Thymus (tissue), 11 donors: ENCODE measurements around the gene NDUFA8. TPM values are rescaled to one million over a fixed set of nuclear protein-coding genes. Genes with fewer than 3 reads are reported as not detected.

Experiments used
- DNase-seq, 9 donors: peaks; one replicate each; pipeline ENCODE4 v3.0.0-alpha.2; 2013; ENCODE audit warnings: low spot score in 9 of 9, low read depth in 6 of 9, missing footprints in 1 of 9
- H3K27ac ChIP-seq, 2 donors: one replicate each; pipeline ENCODE4 v1.5.1; 2013; ENCODE audit warnings: control low read depth in 1 of 2, low read depth in 1 of 2, low read length in 1 of 2, mild to moderate bottlenecking in 1 of 2, moderate library complexity in 1 of 2
- H3K27me3 ChIP-seq, 2 donors: one replicate each; pipeline ENCODE4 v1.5.1; 2013; ENCODE audit warnings: low read length in 1 of 2; ENCODE audit not compliant: control insufficient read depth in 2 of 2, insufficient read depth in 1 of 2
- H3K36me3 ChIP-seq, 2 donors: one replicate each; pipeline ENCODE4 v1.5.1; 2013; ENCODE audit warnings: low read length in 1 of 2, mild to moderate bottlenecking in 1 of 2, moderate library complexity in 1 of 2; ENCODE audit not compliant: control insufficient read depth in 2 of 2, insufficient read depth in 2 of 2
- H3K4me1 ChIP-seq, 2 donors: one replicate each; pipeline ENCODE4 v1.5.1; 2013; ENCODE audit warnings: low read length in 2 of 2; ENCODE audit not compliant: control insufficient read depth in 2 of 2, insufficient read depth in 2 of 2
- H3K4me3 ChIP-seq, 2 donors: one replicate each; pipeline ENCODE4 v1.5.1; 2013; ENCODE audit warnings: low read length in 2 of 2, control low read depth in 1 of 2, mild to moderate bottlenecking in 1 of 2
- H3K9me3 ChIP-seq, 2 donors: one replicate each; pipeline ENCODE4 v1.5.1; 2013; ENCODE audit warnings: low read length in 1 of 2, mild to moderate bottlenecking in 1 of 2; ENCODE audit not compliant: control insufficient read depth in 2 of 2, insufficient read depth in 1 of 2
- WGBS: extraction: QIAGEN DNeasy Blood & Tissue Kit; methylation state at CpG from one replicate; pipeline ENCODE4 v1.1.7; 2013; 5-methylcytosine and 5-hydroxymethylcytosine counted together
- polyA plus RNA-seq: library from polyadenylated mRNA; stranded (reverse); fragments of 200-250 nt; gene quantifications from one replicate; pipeline ENCODE4 v1.2.3, GENCODE V29; 2013
- total RNA-seq: library from RNA; stranded (reverse); fragments of 120-200 nt; gene quantifications from one replicate; pipeline ENCODE4 v1.2.4, GENCODE V29; 2013
- donor health status: healthy.

The NDUFA8 gene
- total and polyA plus RNA-seq, 2 donors: 42.8 to 55.9 TPM

DNA sequence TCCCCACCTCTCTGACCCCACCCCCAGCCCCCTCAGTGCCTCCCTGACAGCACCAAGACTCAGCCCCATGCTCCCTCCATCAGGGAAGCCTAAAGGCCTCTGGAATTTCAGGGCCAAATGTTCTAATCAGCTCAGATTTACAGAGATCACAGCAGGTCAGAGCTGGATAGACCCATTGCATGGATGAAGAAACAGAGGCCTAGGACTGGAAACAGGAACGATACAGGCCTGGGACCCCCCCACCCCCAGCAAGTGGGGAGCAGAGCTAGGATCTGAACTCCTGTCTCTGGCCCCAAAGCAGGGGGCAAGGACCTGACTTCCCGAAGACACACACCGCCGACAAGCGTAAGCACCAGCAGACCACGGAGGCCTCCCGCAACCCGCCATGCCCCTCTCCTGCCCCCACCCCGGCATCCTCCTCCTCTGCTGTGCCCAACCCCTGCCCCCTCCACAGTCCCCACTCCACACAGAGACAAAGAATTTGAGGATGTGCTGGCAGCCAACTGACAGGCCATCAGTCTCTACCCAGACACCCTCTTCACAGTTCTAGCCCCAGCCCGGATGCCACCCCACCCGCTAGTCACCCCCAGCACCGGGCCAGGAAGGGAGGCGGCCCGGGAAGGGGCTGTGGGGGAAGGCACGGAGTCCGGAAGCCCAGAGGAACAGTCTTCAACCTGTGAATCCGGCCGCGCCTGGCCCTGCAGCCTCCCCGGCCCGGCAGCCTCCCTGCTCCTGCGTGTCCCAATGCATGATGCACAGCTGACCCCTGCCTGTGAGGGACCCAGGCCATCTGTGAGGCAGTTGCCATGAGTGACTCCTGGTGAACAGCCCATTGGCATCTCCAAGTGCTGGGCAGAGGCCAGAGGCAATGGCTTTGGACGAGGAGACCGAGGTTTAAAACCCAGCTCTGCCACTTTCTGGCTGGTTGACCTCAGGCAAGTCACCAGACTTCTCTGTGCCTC, 31.3 kb downstream of the NDUFA8 start:
- Histone ChIP-seq H3K36me3 (no peaks in the 10 kb centered on the region), H3K27ac (no peak overlapping the region), H3K4me3 (no peak overlapping the region), H3K4me1 (no peaks in the 10 kb centered on the region), H3K9me3 (peaks cover 0 to 3% of the 10 kb centered on the region in 2 donors), H3K27me3 (peaks cover 22 to 88% of the 10 kb centered on the region in 2 donors)
- WGBS: 73% methylated on average over 24 of the region's 24 CpGs
- no peak for DNase-seq

DNA sequence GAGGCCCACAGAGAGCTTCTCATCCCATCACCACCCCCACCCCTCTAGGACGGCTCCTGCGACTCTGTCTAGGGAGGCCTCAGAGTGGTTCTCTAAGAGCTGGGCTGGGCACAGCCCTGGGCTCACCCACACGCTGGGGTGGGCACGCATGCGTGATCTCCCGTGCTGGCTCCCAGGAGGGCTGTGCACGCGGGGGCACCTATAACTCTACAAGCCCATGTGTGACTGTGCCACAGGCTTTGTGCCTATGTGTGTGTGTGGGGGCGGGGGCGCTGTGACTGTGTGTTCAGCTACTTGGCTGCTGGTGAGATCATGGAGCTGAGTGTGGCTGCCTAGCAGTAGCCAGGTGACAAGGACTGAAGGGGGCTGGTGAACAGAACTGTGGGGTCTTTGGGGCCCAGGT, 32.2 kb downstream of the NDUFA8 start:
- H3K27ac ChIP-seq: no peak overlapping the region
- DNase-seq: no peak
- H3K4me3 ChIP-seq: no peak overlapping the region
- 88% methylated on average over 10 of the region's 10 CpGs for WGBS
- H3K4me1 ChIP-seq: peaks cover 0 to 5% of the 10 kb centered on the region in 2 donors
- H3K27me3 ChIP-seq: peaks cover 22 to 80% of the 10 kb centered on the region in 2 donors
- peaks cover 0 to 3% of the 10 kb centered on the region in 2 donors for H3K9me3 ChIP-seq
- H3K36me3 ChIP-seq: no peaks in the 10 kb centered on the region

DNA sequence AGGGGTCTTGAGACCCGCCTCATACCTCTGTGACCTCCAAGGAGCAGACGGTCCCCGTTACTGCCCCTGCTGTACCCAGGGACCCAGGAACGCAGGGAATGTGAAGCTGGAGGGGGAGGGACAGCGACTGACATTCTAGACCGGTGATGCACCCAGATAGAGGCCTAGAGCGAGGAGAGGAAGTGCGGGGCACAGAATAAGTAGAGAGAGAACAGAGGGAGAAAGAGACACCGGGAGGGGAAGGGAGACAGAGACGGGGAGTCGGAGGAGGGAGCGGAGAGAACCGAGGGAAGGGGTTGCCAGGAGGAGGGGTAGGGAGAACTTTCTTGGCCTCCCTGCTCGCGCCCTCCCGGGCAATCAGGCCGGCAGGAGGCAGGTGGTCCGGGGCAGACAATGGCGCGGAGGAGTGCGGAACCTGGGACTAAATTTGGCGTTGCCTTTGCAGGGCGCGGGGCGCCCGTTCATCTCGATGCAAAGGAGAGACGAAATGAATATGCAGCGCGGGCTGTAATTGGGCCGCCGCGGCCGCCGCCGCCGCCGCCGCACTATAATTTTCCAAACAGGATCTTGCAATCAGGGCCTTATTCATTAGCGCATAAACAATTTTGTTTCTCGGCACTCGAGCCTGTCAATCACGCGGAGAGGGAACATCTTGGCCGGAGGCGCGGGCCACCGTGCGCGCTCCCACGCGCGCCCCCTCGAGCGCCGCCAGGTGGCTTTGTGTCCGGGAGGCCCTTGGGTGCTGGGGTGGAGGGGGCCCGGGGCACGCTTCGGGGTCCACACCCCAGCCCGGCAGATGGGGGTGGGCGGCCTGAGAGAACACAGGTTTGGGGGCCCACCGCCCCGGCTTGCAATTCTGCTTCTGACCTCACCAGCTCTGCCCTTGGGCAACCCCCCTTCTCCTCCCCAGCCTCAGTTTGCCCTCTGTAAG, 33.0 kb downstream of the NDUFA8 start:
- 9% methylated on average over 64 of the region's 64 CpGs for WGBS
- no peaks in the 10 kb centered on the region for H3K36me3 ChIP-seq
- peaks cover 0 to 7% of the 10 kb centered on the region in 2 donors for H3K4me1 ChIP-seq
- DNase-seq: no peak
- H3K9me3 ChIP-seq: peaks cover 0 to 3% of the 10 kb centered on the region in 2 donors
- peaks cover 22 to 72% of the 10 kb centered on the region in 2 donors for H3K27me3 ChIP-seq
- H3K4me3 ChIP-seq: no peak overlapping the region
- no peak overlapping the region for H3K27ac ChIP-seq

GRCh38 chr9:122125509-122126330, 33.9 kb downstream of the NDUFA8 start:
- no peak for DNase-seq

GRCh38 chr9:122125158-122125508, 34.4 kb downstream of the NDUFA8 start:
- 1% methylated on average over 8 of the region's 8 CpGs for WGBS
- peaks cover 0 to 3% of the 10 kb centered on the region in 2 donors for H3K9me3 ChIP-seq
- DNase-seq: peak; percentile 46 to 84 (median 61)
- peaks cover 0 to 7% of the 10 kb centered on the region in 2 donors for H3K4me1 ChIP-seq
- no peak overlapping the region for H3K4me3 ChIP-seq
- H3K27me3 ChIP-seq: peaks cover 22 to 59% of the 10 kb centered on the region in 2 donors
- H3K27ac ChIP-seq: no peak overlapping the region
- H3K36me3 ChIP-seq: no peaks in the 10 kb centered on the region

More at GRCh38 chr9:122125509-122126330, 33.9 kb downstream of the NDUFA8 start:
- H3K9me3 ChIP-seq: peaks cover 0 to 3% of the 10 kb centered on the region in 2 donors
- H3K27ac ChIP-seq: no peak overlapping the region
- H3K27me3 ChIP-seq: peaks cover 22 to 63% of the 10 kb centered on the region in 2 donors
- H3K36me3 ChIP-seq: no peaks in the 10 kb centered on the region
- H3K4me3 ChIP-seq: no peak overlapping the region
- 69% methylated on average over 21 of the region's 21 CpGs for WGBS
- H3K4me1 ChIP-seq: peaks cover 0 to 7% of the 10 kb centered on the region in 2 donors

DNA sequence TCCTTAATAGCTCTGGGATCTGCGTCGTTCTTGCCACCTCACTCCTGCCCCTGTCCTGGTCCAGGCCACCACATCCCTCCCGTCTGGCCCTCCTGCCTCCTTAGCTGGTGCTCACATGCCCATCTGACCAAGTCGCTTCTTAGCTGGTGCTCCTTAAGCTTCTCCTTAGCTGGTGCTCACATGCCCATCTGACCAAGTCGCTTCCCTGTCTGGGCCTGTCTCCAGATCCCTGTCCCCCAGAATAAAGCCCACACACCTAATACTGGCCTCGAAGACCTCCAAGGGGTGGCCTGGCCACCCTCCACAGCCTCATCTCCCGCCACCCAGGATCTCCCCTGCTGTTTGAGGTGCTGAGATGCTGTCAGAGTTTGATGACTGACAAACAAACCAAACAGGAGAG, 35.1 kb downstream of the NDUFA8 start:
- Histone ChIP-seq H3K27ac (no peak overlapping the region), H3K4me3 (no peak overlapping the region), H3K9me3 (peaks cover 0 to 3% of the 10 kb centered on the region in 2 donors), H3K4me1 (peaks cover 0 to 7% of the 10 kb centered on the region in 2 donors), H3K27me3 (peaks cover 22 to 56% of the 10 kb centered on the region in 2 donors), H3K36me3 (no peaks in the 10 kb centered on the region)
- no peak for DNase-seq
- WGBS: 87% methylated on average over 7 of the region's 7 CpGs

DNA sequence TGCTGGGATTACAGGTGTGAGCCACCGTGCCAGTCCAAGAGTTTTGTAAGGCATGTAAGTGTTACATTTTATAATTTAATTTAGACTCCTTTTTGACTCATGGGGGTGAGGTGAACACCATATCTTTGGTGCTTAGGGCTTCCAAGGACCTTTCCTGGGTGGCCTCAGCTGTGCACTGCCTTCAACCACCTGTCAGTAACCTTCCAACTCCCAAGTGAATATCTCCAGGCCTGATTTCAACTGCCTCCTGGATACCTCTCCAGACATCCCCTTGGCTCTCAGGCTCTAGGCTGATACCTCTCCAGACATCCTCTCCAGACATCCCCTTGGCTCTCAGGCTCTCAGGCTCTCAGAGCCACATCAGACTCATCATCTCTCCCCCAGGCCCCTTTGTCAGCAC, 35.5 kb downstream of the NDUFA8 start:
- WGBS: 93% methylated on average over 1 of the region's 1 CpG
- H3K4me3 ChIP-seq: no peak overlapping the region
- no peak overlapping the region for H3K27ac ChIP-seq
- peaks cover 0 to 3% of the 10 kb centered on the region in 2 donors for H3K9me3 ChIP-seq
- no peaks in the 10 kb centered on the region for H3K36me3 ChIP-seq
- H3K27me3 ChIP-seq: peaks cover 22 to 51% of the 10 kb centered on the region in 2 donors
- no peak for DNase-seq
- H3K4me1 ChIP-seq: peaks cover 0 to 7% of the 10 kb centered on the region in 2 donors

DNA sequence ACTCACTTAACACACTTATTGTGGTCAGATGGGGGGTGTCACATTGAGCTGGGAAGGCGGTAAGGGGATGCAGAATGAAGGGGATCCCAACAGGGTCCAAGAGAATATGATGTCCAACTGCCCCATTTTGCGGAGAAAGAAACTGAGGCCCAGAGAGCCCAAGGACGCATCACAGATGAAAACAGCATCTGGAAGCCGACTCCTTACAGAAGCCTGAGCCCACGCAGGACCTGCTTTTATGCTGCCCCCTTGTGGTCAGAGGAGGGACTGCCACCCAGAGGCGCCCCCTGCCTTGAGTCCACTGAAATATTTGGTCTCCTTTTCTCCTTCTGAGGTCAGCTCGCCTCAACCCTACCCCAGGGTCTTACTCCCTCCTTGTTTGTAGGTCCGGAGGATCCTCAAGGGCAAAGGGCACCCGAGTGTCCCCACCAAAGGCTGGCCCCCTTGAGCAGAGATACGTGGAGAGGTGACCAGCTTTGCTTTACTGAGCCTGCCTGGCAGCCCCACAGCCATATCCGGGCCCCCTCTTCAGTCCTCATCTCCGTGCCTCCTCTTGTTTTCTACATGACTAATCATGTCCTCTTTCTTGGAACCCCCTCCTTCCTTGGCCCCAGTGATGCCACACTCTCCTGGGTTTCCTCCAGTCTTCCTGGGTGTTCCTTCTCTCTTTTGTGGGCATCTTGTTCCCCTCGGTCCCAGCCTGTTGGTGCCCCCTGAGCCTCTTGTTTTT, 36.5 kb downstream of the NDUFA8 start:
- DNase-seq: peak; percentile 30 to 80 (median 53)
- Histone ChIP-seq H3K4me3 (no peak overlapping the region), H3K27ac (no peak overlapping the region), H3K36me3 (no peaks in the 10 kb centered on the region), H3K4me1 (peaks cover 0 to 7% of the 10 kb centered on the region in 2 donors), H3K9me3 (peaks cover 0 to 3% of the 10 kb centered on the region in 2 donors), H3K27me3 (peaks cover 22 to 41% of the 10 kb centered on the region in 2 donors)
- WGBS: 34% methylated on average over 13 of the region's 13 CpGs
